Measurements from ENCODE around the gene CPLX4. TPM values are rescaled to one million over a fixed set of nuclear protein-coding genes. Genes with fewer than 3 reads are reported as not detected.

The CPLX4 gene
- polyA plus RNA-seq, 1 donor (not counting 4 experiments of a cell fraction or from before 2014, with no cell fraction given): not detected

DNA sequence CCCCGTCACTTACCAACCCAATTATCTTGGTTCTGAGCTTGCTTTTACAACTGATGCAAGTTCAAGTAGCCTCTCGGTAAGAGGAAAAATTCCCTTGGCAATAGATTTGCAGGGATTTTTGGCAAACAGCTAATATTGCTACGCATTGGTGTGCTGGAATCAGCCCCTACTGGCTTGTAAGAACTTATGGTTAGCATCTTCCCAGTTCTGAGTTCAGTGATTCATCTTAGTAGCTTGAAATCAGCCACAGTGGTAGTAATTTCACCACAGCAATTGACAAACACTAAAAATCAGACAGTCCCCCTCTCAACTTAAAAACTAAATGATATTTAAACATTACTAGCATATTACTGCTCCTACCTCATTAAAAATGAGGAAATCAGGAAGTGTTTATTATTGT lies 39.3 kb downstream of the CPLX4 start:
- Histone ChIP-seq H4K20me1 (ENCODE audit: control insufficient read depth, extremely low read depth, insufficient read depth, low read length) (no peaks in the 10 kb centered on the region), H2AFZ (ENCODE audit: control insufficient read depth, low read length) (no peak overlapping the region), H3K9ac (ENCODE audit: control insufficient read depth, extremely low read depth, insufficient read depth, low read length) (no peak overlapping the region), H3K79me2 (ENCODE audit: control insufficient read depth, insufficient read depth, low read length) (no peaks in the 10 kb centered on the region), H3K4me2 (ENCODE audit: control insufficient read depth, extremely low read depth, insufficient read depth, low read depth, low read length) (no peak overlapping the region), H3K4me3 (ENCODE audit: control insufficient read depth in 2 of 3, extremely low read depth in 1 of 3, insufficient read depth in 2 of 3, low read depth in 1 of 3, low read length in 3 of 3) (no peak overlapping the region), H3K27me3 (ENCODE audit: control insufficient read depth, extremely low read depth, insufficient read depth, low read length) (peaks cover 64% of the 10 kb centered on the region), H3K9me1 (ENCODE audit: control insufficient read depth, extremely low read depth, insufficient read depth, low read length) (no peaks in the 10 kb centered on the region), H3K36me3 (ENCODE audit: control insufficient read depth in 2 of 2, extremely low read depth in 1 of 2, insufficient read depth in 2 of 2, low read length in 2 of 2) (no peaks in the 10 kb centered on the region), H3K27ac (ENCODE audit: control insufficient read depth, insufficient read depth, low read length) (no peak overlapping the region), H3K9me3 (ENCODE audit: control insufficient read depth, low read depth, low read length) (no peaks in the 10 kb centered on the region), H3K4me1 (ENCODE audit: control insufficient read depth, extremely low read depth, insufficient read depth, low read length) (no peaks in the 10 kb centered on the region)
- dilution Hi-C loops (cut with MboI; ENCODE audit: extremely low pct_ligation_motif_present, low sequenced_read_pairs): no loop called here
- DNase-seq (ENCODE audit: low read depth, low spot score) (no peak), FAIRE-seq (no peak)
- TF ChIP-seq EZH2 (IDR thresholded peaks at IDR 0.05; ENCODE audit: low read length): no peak
- TF ChIP-seq, protein P1, sequence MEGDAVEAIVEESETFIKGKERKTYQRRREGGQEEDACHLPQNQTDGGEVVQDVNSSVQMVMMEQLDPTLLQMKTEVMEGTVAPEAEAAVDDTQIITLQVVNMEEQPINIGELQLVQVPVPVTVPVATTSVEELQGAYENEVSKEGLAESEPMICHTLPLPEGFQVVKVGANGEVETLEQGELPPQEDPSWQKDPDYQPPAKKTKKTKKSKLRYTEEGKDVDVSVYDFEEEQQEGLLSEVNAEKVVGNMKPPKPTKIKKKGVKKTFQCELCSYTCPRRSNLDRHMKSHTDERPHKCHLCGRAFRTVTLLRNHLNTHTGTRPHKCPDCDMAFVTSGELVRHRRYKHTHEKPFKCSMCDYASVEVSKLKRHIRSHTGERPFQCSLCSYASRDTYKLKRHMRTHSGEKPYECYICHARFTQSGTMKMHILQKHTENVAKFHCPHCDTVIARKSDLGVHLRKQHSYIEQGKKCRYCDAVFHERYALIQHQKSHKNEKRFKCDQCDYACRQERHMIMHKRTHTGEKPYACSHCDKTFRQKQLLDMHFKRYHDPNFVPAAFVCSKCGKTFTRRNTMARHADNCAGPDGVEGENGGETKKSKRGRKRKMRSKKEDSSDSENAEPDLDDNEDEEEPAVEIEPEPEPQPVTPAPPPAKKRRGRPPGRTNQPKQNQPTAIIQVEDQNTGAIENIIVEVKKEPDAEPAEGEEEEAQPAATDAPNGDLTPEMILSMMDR (optimal IDR thresholded peaks at IDR 0.05 in 1 of 3, IDR thresholded peaks at IDR 0.05 in 1 of 3, conservative IDR thresholded peaks at IDR 0.05 in 1 of 3; ENCODE audit: extremely low read depth in 1 of 3, insufficient read depth in 2 of 3, low read length in 3 of 3): no peak

DNA sequence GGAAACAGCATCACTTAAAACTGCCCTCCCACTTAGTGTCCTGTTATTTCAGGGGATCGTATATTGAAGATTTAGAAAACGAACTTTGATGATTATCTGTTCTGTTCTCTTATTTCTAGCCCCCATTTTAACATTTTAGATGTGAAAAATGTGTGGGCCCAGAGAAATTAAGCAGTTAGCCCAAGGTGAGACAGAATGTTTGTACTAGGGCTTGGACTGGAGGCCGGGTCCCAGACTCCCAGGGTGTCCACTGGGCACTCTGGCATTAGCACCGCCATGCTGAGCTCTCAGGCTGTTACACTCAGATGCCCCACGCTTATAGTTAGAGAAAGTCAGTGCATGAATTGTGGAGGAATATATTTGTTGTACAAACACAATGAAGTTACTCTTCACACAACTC lies 39.7 kb downstream of the CPLX4 start:
- H3K79me2 ChIP-seq (ENCODE audit: control insufficient read depth, insufficient read depth, low read length): no peaks in the 10 kb centered on the region
- no peaks in the 10 kb centered on the region for H4K20me1 ChIP-seq (ENCODE audit: control insufficient read depth, extremely low read depth, insufficient read depth, low read length)
- H3K4me3 ChIP-seq (ENCODE audit: control insufficient read depth in 2 of 3, extremely low read depth in 1 of 3, insufficient read depth in 2 of 3, low read depth in 1 of 3, low read length in 3 of 3): no peak overlapping the region
- H3K36me3 ChIP-seq (ENCODE audit: control insufficient read depth in 2 of 2, extremely low read depth in 1 of 2, insufficient read depth in 2 of 2, low read length in 2 of 2): no peaks in the 10 kb centered on the region
- H2AFZ ChIP-seq (ENCODE audit: control insufficient read depth, low read length): no peak overlapping the region
- no peak for TF ChIP-seq EZH2 (IDR thresholded peaks at IDR 0.05; ENCODE audit: low read length)
- TF ChIP-seq, protein P1 (optimal IDR thresholded peaks at IDR 0.05 in 1 of 3, IDR thresholded peaks at IDR 0.05 in 1 of 3, conservative IDR thresholded peaks at IDR 0.05 in 1 of 3; ENCODE audit: extremely low read depth in 1 of 3, insufficient read depth in 2 of 3, low read length in 3 of 3): no peak
- no peak overlapping the region for H3K4me2 ChIP-seq (ENCODE audit: control insufficient read depth, extremely low read depth, insufficient read depth, low read depth, low read length)
- H3K9me3 ChIP-seq (ENCODE audit: control insufficient read depth, low read depth, low read length): no peaks in the 10 kb centered on the region
- no peaks in the 10 kb centered on the region for H3K4me1 ChIP-seq (ENCODE audit: control insufficient read depth, extremely low read depth, insufficient read depth, low read length)
- FAIRE-seq (no peak), DNase-seq (ENCODE audit: low read depth, low spot score) (no peak)
- H3K27ac ChIP-seq (ENCODE audit: control insufficient read depth, insufficient read depth, low read length): no peak overlapping the region
- dilution Hi-C loops (cut with MboI; ENCODE audit: extremely low pct_ligation_motif_present, low sequenced_read_pairs): no loop called here
- no peak overlapping the region for H3K9ac ChIP-seq (ENCODE audit: control insufficient read depth, extremely low read depth, insufficient read depth, low read length)
- peaks cover 64% of the 10 kb centered on the region for H3K27me3 ChIP-seq (ENCODE audit: control insufficient read depth, extremely low read depth, insufficient read depth, low read length)
- no peaks in the 10 kb centered on the region for H3K9me1 ChIP-seq (ENCODE audit: control insufficient read depth, extremely low read depth, insufficient read depth, low read length)

Data from keratinocyte (primary cell).